ENCODE measurements around the gene SERTAD4.

GRCh38 chr1:210231846-210232510 is 618 bp upstream of the SERTAD4 start:
- TF ChIP-seq, protein P1, sequence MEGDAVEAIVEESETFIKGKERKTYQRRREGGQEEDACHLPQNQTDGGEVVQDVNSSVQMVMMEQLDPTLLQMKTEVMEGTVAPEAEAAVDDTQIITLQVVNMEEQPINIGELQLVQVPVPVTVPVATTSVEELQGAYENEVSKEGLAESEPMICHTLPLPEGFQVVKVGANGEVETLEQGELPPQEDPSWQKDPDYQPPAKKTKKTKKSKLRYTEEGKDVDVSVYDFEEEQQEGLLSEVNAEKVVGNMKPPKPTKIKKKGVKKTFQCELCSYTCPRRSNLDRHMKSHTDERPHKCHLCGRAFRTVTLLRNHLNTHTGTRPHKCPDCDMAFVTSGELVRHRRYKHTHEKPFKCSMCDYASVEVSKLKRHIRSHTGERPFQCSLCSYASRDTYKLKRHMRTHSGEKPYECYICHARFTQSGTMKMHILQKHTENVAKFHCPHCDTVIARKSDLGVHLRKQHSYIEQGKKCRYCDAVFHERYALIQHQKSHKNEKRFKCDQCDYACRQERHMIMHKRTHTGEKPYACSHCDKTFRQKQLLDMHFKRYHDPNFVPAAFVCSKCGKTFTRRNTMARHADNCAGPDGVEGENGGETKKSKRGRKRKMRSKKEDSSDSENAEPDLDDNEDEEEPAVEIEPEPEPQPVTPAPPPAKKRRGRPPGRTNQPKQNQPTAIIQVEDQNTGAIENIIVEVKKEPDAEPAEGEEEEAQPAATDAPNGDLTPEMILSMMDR (IDR thresholded peaks at IDR 0.05), result no peak
- TF ChIP-seq POLR2A (IDR thresholded peaks at IDR 0.05), result no peak
